Activated CD4-positive, alpha-beta memory T cell treated with anti-CD3 and anti-CD28 coated beads, Interleukin-2, amount 10 ng/mL, durations not matched to agents 7 days and 5 days (primary cell): ENCODE results near the gene CDH4. TPM values are rescaled to one million over a fixed set of nuclear protein-coding genes. Genes with fewer than 3 reads are reported as not detected.

Experiments
- CTCF ChIA-PET: fragments of 350-600 bp; sonication (Branson Sonifier 250); formaldehyde crosslinking; loops from one replicate; lab custom pipeline; 2021; ENCODE audit warnings: antibody characterized with exemption, inconsistent platforms; lab: Charles Lee
- POLR2A ChIA-PET: fragments of 350-600 bp; sonication (Branson Sonifier 250); formaldehyde crosslinking; loops from one replicate; lab custom pipeline; 2021; ENCODE audit warnings: antibody characterized with exemption; lab: Charles Lee
- DNase-seq: peaks from one replicate; pipeline ENCODE4 v3.0.0-alpha.2; 2020
- H3K27ac Mint-ChIP-seq: one replicate; pipeline ENCODE4 v1.8.0; 2021; ENCODE audit warnings: mild to moderate bottlenecking, mixed read lengths
- H3K27me3 Mint-ChIP-seq: one replicate; pipeline ENCODE4 v1.8.0; 2021; ENCODE audit warnings: mixed read lengths
- H3K36me3 Mint-ChIP-seq: one replicate; pipeline ENCODE4 v1.8.0; 2021; ENCODE audit warnings: low read depth, mixed read lengths
- H3K4me1 Mint-ChIP-seq: one replicate; pipeline ENCODE4 v1.8.0; 2021; ENCODE audit warnings: mixed read lengths
- H3K4me3 Mint-ChIP-seq: one replicate; pipeline ENCODE4 v1.8.0; 2021; ENCODE audit warnings: mild to moderate bottlenecking, mixed read lengths
- H3K9me3 Mint-ChIP-seq: one replicate; pipeline ENCODE4 v1.8.0; 2021; ENCODE audit warnings: mixed read lengths
- total RNA-seq, 2 experiments: library from RNA; stranded (reverse); gene quantifications; one replicate each; pipeline ENCODE4 v1.2.3, GENCODE V29; 2021

CDH4 gene
- total RNA-seq, 2 experiments from 2014 or later, result 0.15 to 0.20 TPM

DNA sequence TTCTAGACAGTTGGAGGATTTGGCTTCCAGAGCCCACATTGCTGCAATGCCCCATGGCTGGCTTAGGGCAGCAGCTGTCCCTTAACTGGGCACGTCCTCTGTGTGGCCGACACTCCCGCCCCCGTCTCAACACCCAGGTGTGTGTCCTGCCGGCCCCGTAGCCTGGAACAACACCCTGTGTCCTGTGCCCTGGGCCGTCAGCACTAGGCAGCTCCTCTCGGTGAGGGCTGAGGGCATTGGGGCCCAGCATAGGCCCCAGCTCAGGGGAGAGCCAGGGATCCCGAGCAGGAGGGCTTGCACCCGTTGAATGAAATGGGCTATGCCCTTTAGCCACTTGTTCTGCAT, 121.0 kb downstream of the CDH4 start:
- no peak for DNase-seq
- Mint-ChIP-seq H3K27ac (no peak overlapping the region), H3K9me3 (peaks cover 6% of the 10 kb centered on the region), H3K4me3 (no peak overlapping the region), H3K4me1 (no peaks in the 10 kb centered on the region), H3K27me3 (no peaks in the 10 kb centered on the region), H3K36me3 (no peaks in the 10 kb centered on the region)
- CTCF ChIA-PET, result no interaction called here
- POLR2A ChIA-PET, result no interaction called here

DNA sequence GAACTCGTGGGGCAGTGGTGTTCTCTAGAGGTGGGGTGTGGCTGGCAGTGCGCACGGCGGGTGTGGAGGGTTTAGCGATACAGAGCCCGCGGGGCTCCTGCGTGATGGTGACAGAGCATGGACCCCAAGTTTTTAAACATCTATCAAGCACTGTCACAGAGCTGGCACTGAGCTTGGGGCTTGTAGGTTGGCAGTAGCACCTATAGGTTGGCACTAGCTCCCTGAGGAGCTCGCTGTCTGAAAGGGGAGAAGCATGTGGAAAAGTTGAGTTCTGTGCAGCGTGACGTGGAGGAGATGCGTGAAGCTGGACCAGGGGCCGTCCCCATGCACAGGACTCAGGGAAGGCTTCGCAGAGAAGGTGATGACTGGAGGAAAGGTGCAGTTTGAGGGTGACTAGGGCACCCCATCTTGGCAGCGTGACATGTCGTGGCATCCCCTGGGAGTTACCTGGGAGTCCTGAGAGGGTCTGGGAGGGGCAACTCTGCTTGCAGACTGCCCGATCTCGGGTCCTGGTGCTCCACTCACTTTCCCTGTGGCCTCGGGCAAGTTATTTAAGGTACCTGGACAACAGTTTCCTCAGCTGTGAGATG, 122.0 kb downstream of the CDH4 start:
- H3K9me3 Mint-ChIP-seq, result peaks cover 8% of the 10 kb centered on the region
- H3K36me3 Mint-ChIP-seq, result no peaks in the 10 kb centered on the region
- no peak for DNase-seq
- H3K4me3 Mint-ChIP-seq, result no peak overlapping the region
- no peaks in the 10 kb centered on the region for H3K27me3 Mint-ChIP-seq
- CTCF ChIA-PET, result no interaction called here
- H3K27ac Mint-ChIP-seq, result no peak overlapping the region
- H3K4me1 Mint-ChIP-seq, result no peaks in the 10 kb centered on the region
- POLR2A ChIA-PET, result no interaction called here

DNA sequence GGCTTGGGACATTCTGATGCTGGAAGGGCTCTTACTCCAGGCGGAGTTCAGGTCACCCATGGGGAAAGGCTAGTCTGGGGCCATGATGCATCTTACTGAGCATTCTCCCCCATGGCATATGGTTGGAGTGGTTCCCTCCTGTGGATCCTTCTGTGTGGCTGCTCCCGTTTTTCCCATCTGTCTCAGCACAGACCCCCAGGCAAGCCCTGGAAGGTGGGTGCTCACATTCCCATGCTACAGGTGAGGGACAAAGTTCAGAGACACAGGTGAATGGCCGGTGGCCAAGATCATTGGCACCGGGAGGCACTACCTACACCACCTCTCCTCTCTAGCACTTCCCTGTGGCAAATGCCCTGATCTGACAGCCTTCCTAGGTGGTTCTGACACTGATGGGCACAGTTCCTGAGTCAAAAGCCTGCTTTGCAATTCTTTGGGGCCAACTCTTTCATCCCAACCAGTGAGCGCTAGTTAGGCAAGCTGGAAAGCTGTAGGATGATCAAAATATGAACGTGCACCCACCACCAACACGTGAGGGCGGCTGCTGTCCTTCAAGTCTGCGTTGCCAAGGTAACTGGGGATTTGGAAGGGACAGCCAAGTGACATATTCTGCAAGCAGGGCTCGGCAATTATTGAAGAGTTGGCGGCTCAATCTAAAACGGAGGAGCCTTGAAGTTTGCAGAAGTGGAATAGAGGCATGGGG, 124.6 kb downstream of the CDH4 start:
- no peaks in the 10 kb centered on the region for H3K4me1 Mint-ChIP-seq
- CTCF ChIA-PET, result no interaction called here
- POLR2A ChIA-PET, result no interaction called here
- H3K36me3 Mint-ChIP-seq, result no peaks in the 10 kb centered on the region
- no peaks in the 10 kb centered on the region for H3K27me3 Mint-ChIP-seq
- H3K27ac Mint-ChIP-seq, result no peak overlapping the region
- no peak for DNase-seq
- peaks cover 8% of the 10 kb centered on the region for H3K9me3 Mint-ChIP-seq
- no peak overlapping the region for H3K4me3 Mint-ChIP-seq

DNA sequence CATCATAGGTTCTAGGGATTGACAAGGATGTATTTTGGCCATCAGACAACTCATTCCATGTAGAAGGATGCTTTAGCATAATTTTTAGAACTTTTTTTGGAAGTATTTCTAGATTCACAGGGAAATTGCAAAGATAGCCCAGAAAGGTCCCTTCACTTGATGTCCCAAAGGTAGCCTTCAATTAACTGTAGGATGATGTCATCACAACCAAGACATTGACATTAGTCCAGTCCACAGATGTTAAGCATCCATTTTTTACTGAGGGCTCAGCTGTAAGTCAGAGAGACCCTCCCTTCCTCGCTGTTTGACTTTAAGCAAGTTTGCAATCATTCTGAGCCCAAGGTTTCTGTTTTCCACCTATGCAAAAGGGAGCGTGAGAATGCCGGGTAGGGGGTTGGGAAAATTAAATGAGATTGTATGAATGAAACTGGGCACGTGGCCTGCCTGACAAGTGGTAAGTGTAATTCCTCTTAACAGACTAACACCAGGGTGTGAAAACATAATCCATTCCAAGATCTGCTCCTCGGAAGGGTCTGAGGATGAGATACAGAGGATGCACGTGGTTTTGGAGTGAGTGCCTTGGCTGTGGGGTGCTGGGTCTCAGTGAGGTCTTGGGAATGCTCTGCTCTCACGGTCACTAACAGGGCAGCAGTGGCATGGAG, 126.8 kb downstream of the CDH4 start:
- peaks cover 5% of the 10 kb centered on the region for H3K9me3 Mint-ChIP-seq
- H3K27me3 Mint-ChIP-seq, result no peaks in the 10 kb centered on the region
- H3K27ac Mint-ChIP-seq, result no peak overlapping the region
- H3K4me1 Mint-ChIP-seq, result no peaks in the 10 kb centered on the region
- no peaks in the 10 kb centered on the region for H3K36me3 Mint-ChIP-seq
- no peak overlapping the region for H3K4me3 Mint-ChIP-seq
- ChIA-PET POLR2A (no interaction called here), CTCF (no interaction called here)
- no peak for DNase-seq

DNA sequence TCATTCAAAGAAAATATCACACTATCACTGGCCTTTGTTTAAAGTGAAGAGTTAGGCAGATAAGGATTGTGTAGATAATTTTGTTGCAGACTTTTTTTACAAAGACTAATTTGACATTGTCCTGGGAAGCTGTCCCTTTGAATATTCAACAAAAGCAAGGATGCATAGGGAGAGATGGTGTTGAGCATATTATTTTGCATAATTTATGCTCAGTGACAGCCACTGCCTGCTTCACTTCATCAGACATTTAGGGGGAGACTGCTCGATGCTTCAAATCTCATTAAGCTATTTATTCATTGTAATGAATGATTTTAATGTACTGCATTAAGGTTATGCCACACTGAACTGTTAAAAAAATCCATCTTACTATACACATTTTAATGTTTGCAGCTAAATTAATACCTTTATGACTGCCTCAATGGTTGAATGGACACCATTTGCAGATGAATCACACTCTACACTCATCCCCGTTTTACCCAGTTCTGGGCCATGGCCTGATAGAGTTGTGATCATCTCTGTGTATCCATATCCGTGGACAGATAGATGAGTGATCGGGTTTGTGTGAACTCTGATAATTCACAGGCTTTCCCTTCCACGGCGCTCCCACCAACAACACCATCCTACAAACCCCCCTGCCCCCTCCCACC, 128.0 kb downstream of the CDH4 start:
- no peaks in the 10 kb centered on the region for H3K4me1 Mint-ChIP-seq
- H3K9me3 Mint-ChIP-seq, result peaks cover 2% of the 10 kb centered on the region
- POLR2A ChIA-PET, result no interaction called here
- no peak for DNase-seq
- H3K27me3 Mint-ChIP-seq, result no peaks in the 10 kb centered on the region
- no peak overlapping the region for H3K4me3 Mint-ChIP-seq
- H3K36me3 Mint-ChIP-seq, result no peaks in the 10 kb centered on the region
- H3K27ac Mint-ChIP-seq, result no peak overlapping the region
- CTCF ChIA-PET, result no interaction called here

DNA sequence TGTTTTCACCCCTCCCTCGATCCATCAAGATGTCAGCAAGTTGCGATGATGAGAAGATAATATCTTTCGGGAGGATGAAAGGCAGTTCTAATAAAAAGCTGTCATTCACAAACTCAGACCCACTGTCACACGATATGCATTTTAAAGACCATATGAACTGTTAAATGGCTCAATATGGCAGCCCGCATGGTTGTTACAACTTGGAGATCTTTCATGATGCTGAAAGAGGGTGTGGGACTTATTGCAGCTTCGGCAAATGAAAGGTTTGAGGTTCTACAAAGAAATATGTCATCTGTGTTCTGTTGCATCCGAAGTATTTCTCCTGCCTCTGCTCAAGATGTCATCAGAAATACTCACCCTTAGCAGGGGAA, 128.5 kb downstream of the CDH4 start:
- no peak for DNase-seq
- Mint-ChIP-seq H3K27ac (no peak overlapping the region), H3K36me3 (no peaks in the 10 kb centered on the region), H3K4me3 (no peak overlapping the region), H3K27me3 (no peaks in the 10 kb centered on the region), H3K4me1 (no peaks in the 10 kb centered on the region), H3K9me3 (peaks cover 2% of the 10 kb centered on the region)
- ChIA-PET POLR2A (no interaction called here), CTCF (no interaction called here)

- no peaks in the 10 kb centered on the region for H3K36me3 Mint-ChIP-seq
- H3K4me3 Mint-ChIP-seq, result no peak overlapping the region
- H3K27me3 Mint-ChIP-seq, result no peaks in the 10 kb centered on the region
- no peak overlapping the region for H3K27ac Mint-ChIP-seq
- ChIA-PET CTCF (no interaction called here), POLR2A (no interaction called here)
- H3K4me1 Mint-ChIP-seq, result no peaks in the 10 kb centered on the region
- peaks cover 4% of the 10 kb centered on the region for H3K9me3 Mint-ChIP-seq
- no peak for DNase-seq
Measured at GRCh38 chr20:61382194-61382593, 130.1 kb downstream of the CDH4 start.

- no peaks in the 10 kb centered on the region for H3K27me3 Mint-ChIP-seq
- H3K4me1 Mint-ChIP-seq, result no peaks in the 10 kb centered on the region
- peaks cover 16% of the 10 kb centered on the region for H3K9me3 Mint-ChIP-seq
- no peak for DNase-seq
- no peak overlapping the region for H3K27ac Mint-ChIP-seq
- POLR2A ChIA-PET, result no interaction called here
- H3K36me3 Mint-ChIP-seq, result no peaks in the 10 kb centered on the region
- no peak overlapping the region for H3K4me3 Mint-ChIP-seq
- CTCF ChIA-PET, result no interaction called here
Measured at GRCh38 chr20:61385296-61385695, 133.2 kb downstream of the CDH4 start.

DNA sequence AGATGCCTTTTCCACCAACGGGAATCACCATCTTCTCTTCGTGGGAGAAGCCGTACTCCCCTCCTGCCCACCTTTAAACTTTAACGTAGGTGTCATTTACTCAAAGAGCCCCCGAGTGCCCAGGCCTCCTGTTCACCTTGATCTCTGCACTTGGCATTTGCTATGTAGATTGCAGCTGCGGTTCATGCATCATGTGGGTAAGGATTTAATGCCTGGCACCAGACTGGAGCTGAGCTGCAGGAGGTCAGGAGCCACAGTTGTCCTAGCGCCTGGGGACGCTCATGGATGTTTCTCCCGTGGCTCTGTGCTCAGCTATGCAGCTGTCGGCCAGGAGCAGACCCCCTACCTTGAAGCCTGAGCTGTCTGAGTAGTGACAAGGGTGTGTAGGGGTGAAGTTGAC, 133.7 kb downstream of the CDH4 start:
- CTCF ChIA-PET, result no interaction called here
- POLR2A ChIA-PET, result no interaction called here
- no peaks in the 10 kb centered on the region for H3K36me3 Mint-ChIP-seq
- DNase-seq, result no peak
- H3K27ac Mint-ChIP-seq, result no peak overlapping the region
- H3K27me3 Mint-ChIP-seq, result no peaks in the 10 kb centered on the region
- H3K4me1 Mint-ChIP-seq, result no peaks in the 10 kb centered on the region
- H3K9me3 Mint-ChIP-seq, result peaks cover 16% of the 10 kb centered on the region
- no peak overlapping the region for H3K4me3 Mint-ChIP-seq

- Mint-ChIP-seq H3K9me3 (peaks cover 16% of the 10 kb centered on the region), H3K36me3 (no peaks in the 10 kb centered on the region), H3K27ac (no peak overlapping the region), H3K4me1 (no peaks in the 10 kb centered on the region), H3K4me3 (no peak overlapping the region), H3K27me3 (no peaks in the 10 kb centered on the region)
- ChIA-PET POLR2A (no interaction called here), CTCF (no interaction called here)
- no peak for DNase-seq
Measured at GRCh38 chr20:61387204-61387953, 135.3 kb downstream of the CDH4 start.

DNA sequence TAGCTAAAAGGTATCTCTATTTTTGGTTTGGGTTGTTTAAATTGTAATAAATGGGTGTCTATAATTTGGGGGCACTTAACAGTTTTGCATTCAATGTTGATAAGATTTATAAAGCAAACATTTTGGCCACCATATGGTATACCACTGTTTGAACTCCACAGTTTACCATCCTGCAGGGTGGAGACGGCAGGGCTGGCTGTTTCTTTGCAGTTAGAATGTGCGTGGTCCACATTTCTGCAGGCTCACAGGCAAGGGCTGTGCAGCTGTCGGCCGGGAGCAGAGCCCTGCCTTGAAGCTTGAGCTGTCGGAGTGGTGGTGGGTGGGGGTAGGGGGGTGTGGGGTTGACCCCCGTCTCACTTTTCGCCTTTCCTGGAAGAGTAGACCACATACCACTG, 135.9 kb downstream of the CDH4 start:
- ChIA-PET CTCF (no interaction called here), POLR2A (no interaction called here)
- Mint-ChIP-seq H3K36me3 (no peaks in the 10 kb centered on the region), H3K4me3 (no peak overlapping the region), H3K27ac (no peak overlapping the region), H3K9me3 (peaks cover 16% of the 10 kb centered on the region), H3K27me3 (no peaks in the 10 kb centered on the region), H3K4me1 (no peaks in the 10 kb centered on the region)
- no peak for DNase-seq

GRCh38 chr20:61389077-61389476, 137.0 kb downstream of the CDH4 start:
- no peaks in the 10 kb centered on the region for H3K4me1 Mint-ChIP-seq
- ChIA-PET CTCF (interaction anchor here (0.7 kb wide), 1 partner anchor 277 kb away, joined by 3 read pairs; no protein-coding TSS in a partner anchor), POLR2A (no interaction called here)
- no peak overlapping the region for H3K27ac Mint-ChIP-seq
- no peak for DNase-seq
- H3K27me3 Mint-ChIP-seq, result no peaks in the 10 kb centered on the region
- H3K36me3 Mint-ChIP-seq, result no peaks in the 10 kb centered on the region
- no peak overlapping the region for H3K4me3 Mint-ChIP-seq
- H3K9me3 Mint-ChIP-seq, result peaks cover 16% of the 10 kb centered on the region

- H3K4me1 Mint-ChIP-seq, result no peaks in the 10 kb centered on the region
Measured at GRCh38 chr20:61391185-61391584, 139.1 kb downstream of the CDH4 start.

More at GRCh38 chr20:61391185-61391584, 139.1 kb downstream of the CDH4 start:
- ChIA-PET CTCF (no interaction called here), POLR2A (no interaction called here)
- Mint-ChIP-seq H3K36me3 (no peaks in the 10 kb centered on the region), H3K9me3 (peaks cover 16% of the 10 kb centered on the region), H3K27ac (no peak overlapping the region), H3K27me3 (no peaks in the 10 kb centered on the region), H3K4me3 (no peak overlapping the region)
- no peak for DNase-seq
